Measurements from ENCODE around the gene KCNIP3.
"Not testable (repeated sequence)": the region's sequence is repeated elsewhere in the genome, so short reads cannot be mapped to it uniquely, and the experiment has no call there.

Gene KCNIP3

GRCh38 chr2:95296880-95297487 lies at the start of gene KCNIP3:
KCNIP3 (plus strand) TSS chr2:95297347; CDS start chr2:95297439, 92 bp downstream.
- no peak for DNase-seq

GRCh38 chr2:95258271-95258670 lies 38.9 kb upstream of the KCNIP3 start:
- DNase-seq: no peak

- no peak for DNase-seq
These were observed 36.8 kb upstream of the KCNIP3 start for GRCh38 chr2:95260028-95261023.

GRCh38 chr2:95261602-95262001 lies 35.5 kb upstream of the KCNIP3 start:
- no peak for DNase-seq

GRCh38 chr2:95262896-95263542 lies 34.1 kb upstream of the KCNIP3 start:
- no peak for DNase-seq

GRCh38 chr2:95264624-95265023 lies 32.5 kb upstream of the KCNIP3 start:
- no peak for DNase-seq

GRCh38 chr2:95265182-95265581 lies 32.0 kb upstream of the KCNIP3 start:
- DNase-seq: no peak

GRCh38 chr2:95266781-95267430 lies 30.2 kb upstream of the KCNIP3 start:
- DNase-seq: no peak

- DNase-seq: no peak
These were observed 29.5 kb upstream of the KCNIP3 start for GRCh38 chr2:95267458-95268210.

- no peak for DNase-seq
These were observed 28.7 kb upstream of the KCNIP3 start for GRCh38 chr2:95268211-95269035.

- DNase-seq: no peak
These were observed 28.0 kb upstream of the KCNIP3 start for GRCh38 chr2:95269036-95269680.

- not testable (repeated sequence) for DNase-seq
These were observed 27.4 kb upstream of the KCNIP3 start for GRCh38 chr2:95269745-95270144.

GRCh38 chr2:95270541-95271081 lies 26.5 kb upstream of the KCNIP3 start:
- DNase-seq: no peak

GRCh38 chr2:95271381-95271971 lies 25.7 kb upstream of the KCNIP3 start:
- DNase-seq: no peak

GRCh38 chr2:95272299-95272751 lies 24.8 kb upstream of the KCNIP3 start:
- DNase-seq: no peak

GRCh38 chr2:95272781-95273180 lies 24.4 kb upstream of the KCNIP3 start:
- DNase-seq: no peak

GRCh38 chr2:95273566-95274290 lies 23.4 kb upstream of the KCNIP3 start:
- DNase-seq: no peak

- DNase-seq: no peak
These were observed 22.6 kb upstream of the KCNIP3 start, which contains the start of gene PROM2 for GRCh38 chr2:95274291-95275150. PROM2 (plus strand) TSS chr2:95274449; CDS start chr2:95274586, 137 bp downstream.

Measured in activated effector memory CD4-positive, alpha-beta T cell treated with Interleukin-2 at 50 U/mL for 16 hours (primary cell).